Measurements from ENCODE around the gene SIK2.

The SIK2 gene

GRCh38 chr11:111601979-111602864 is at the start of gene SIK2:
SIK2 (plus strand) TSS chr11:111602449; CDS start chr11:111602564, 115 bp downstream.
- DNase-seq (ENCODE audit: low spot score), result peak; percentile 96
- in situ Hi-C loops (cut with MboI; ENCODE audit: low pct_unique_long_range_greater_than_20kb, low sequenced_read_pairs, unreplicated experiment), result loop anchor here (10.0 kb wide), 1 partner anchor 173 kb away; no protein-coding TSS in a partner anchor

GRCh38 chr11:111554532-111554931 is 47.7 kb upstream of the SIK2 start:
- in situ Hi-C loops (cut with MboI; ENCODE audit: low pct_unique_long_range_greater_than_20kb, low sequenced_read_pairs, unreplicated experiment), result no loop called here
- TF ChIP-seq CTCF (IDR thresholded peaks at IDR 0.05; ENCODE audit: extremely low read depth, insufficient read depth, missing control alignments), result no peak
- no peak for DNase-seq (ENCODE audit: low spot score)

More at GRCh38 chr11:111601979-111602864, at the start of gene SIK2:
- peak; percentile 92 for TF ChIP-seq CTCF (IDR thresholded peaks at IDR 0.05; ENCODE audit: extremely low read depth, insufficient read depth, missing control alignments)

- TF ChIP-seq CTCF (IDR thresholded peaks at IDR 0.05; ENCODE audit: extremely low read depth, insufficient read depth, missing control alignments), result no peak
- in situ Hi-C loops (cut with MboI; ENCODE audit: low pct_unique_long_range_greater_than_20kb, low sequenced_read_pairs, unreplicated experiment), result no loop called here
- DNase-seq (ENCODE audit: low spot score), result no peak
Measured at GRCh38 chr11:111555255-111555654, 47.0 kb upstream of the SIK2 start.

- in situ Hi-C loops (cut with MboI; ENCODE audit: low pct_unique_long_range_greater_than_20kb, low sequenced_read_pairs, unreplicated experiment), result no loop called here
- DNase-seq (ENCODE audit: low spot score), result no peak
- TF ChIP-seq CTCF (IDR thresholded peaks at IDR 0.05; ENCODE audit: extremely low read depth, insufficient read depth, missing control alignments), result no peak
Measured at GRCh38 chr11:111557425-111558111, 44.7 kb upstream of the SIK2 start.

- in situ Hi-C loops (cut with MboI; ENCODE audit: low pct_unique_long_range_greater_than_20kb, low sequenced_read_pairs, unreplicated experiment), result no loop called here
- TF ChIP-seq CTCF (IDR thresholded peaks at IDR 0.05; ENCODE audit: extremely low read depth, insufficient read depth, missing control alignments), result no peak
- no peak for DNase-seq (ENCODE audit: low spot score)
Measured at GRCh38 chr11:111559800-111560464, 42.3 kb upstream of the SIK2 start.

GRCh38 chr11:111560800-111561199 is 41.4 kb upstream of the SIK2 start:
- DNase-seq (ENCODE audit: low spot score), result no peak
- TF ChIP-seq CTCF (IDR thresholded peaks at IDR 0.05; ENCODE audit: extremely low read depth, insufficient read depth, missing control alignments), result no peak
- in situ Hi-C loops (cut with MboI; ENCODE audit: low pct_unique_long_range_greater_than_20kb, low sequenced_read_pairs, unreplicated experiment), result no loop called here
